Fibroblast of mammary gland (primary cell): ENCODE data around the gene BRD2.

Source experiments
- DNase-seq: peaks from one replicate; pipeline ENCODE4 v3.0.0-alpha.2; 2010; ENCODE audit warnings: low read depth
- H3K4me3 ChIP-seq: 2 replicates; pipeline ENCODE4 v1.5.1; 2011; ENCODE audit warnings: low read depth, mild to moderate bottlenecking, low read length, moderate library complexity; ENCODE audit not compliant: control insufficient read depth
- CTCF ChIP-seq: conservative IDR thresholded peaks from 2 replicates; pipeline ENCODE4 v1.5.1; 2011; ENCODE audit warnings: low read depth, low read length, inconsistent platforms; ENCODE audit not compliant: control insufficient read depth, insufficient read depth

The BRD2 gene

GRCh38 chr6:32977953-32978324 is 9.5 kb downstream of the BRD2 start:
- TF ChIP-seq CTCF: no peak
- no peak for DNase-seq
- no peak overlapping the region for H3K4me3 ChIP-seq

GRCh38 chr6:32979720-32980487 is 11.5 kb downstream of the BRD2 start:
- no peak overlapping the region for H3K4me3 ChIP-seq
- TF ChIP-seq CTCF: no peak
- no peak for DNase-seq

- DNase-seq: no peak
- TF ChIP-seq CTCF: no peak
Observed at GRCh38 chr6:32980488-32981038, 12.2 kb downstream of the BRD2 start.

GRCh38 chr6:32982084-32982701 is 13.8 kb downstream of the BRD2 start:
- peak; percentile 44 for DNase-seq
- TF ChIP-seq CTCF: no peak
- H3K4me3 ChIP-seq: no peak overlapping the region

More at GRCh38 chr6:32980488-32981038, 12.2 kb downstream of the BRD2 start:
- no peak overlapping the region for H3K4me3 ChIP-seq

GRCh38 chr6:32982702-32983492 is 14.5 kb downstream of the BRD2 start:
- TF ChIP-seq CTCF: no peak
- no peak overlapping the region for H3K4me3 ChIP-seq
- DNase-seq: no peak

- H3K4me3 ChIP-seq: no peak overlapping the region
- no peak for TF ChIP-seq CTCF
- DNase-seq: no peak
Observed at GRCh38 chr6:32983493-32983848, 15.1 kb downstream of the BRD2 start.
